Measurements from ENCODE around the gene CFAP299.
"Not testable (repeated sequence)": the region's sequence is repeated elsewhere in the genome, so short reads cannot be mapped to it uniquely, and the experiment has no call there.

- not testable (repeated sequence) for TF ChIP-seq CTCF (IDR thresholded peaks at IDR 0.05); ZFX (IDR thresholded peaks at IDR 0.05; ENCODE audit: borderline replicate concordance)
Measured at GRCh38 chr4:80439294-80440061, 103.9 kb downstream of the CFAP299 start.
